Measurements from ENCODE around the gene PRELP.
"Not testable (repeated sequence)": the region's sequence is repeated elsewhere in the genome, so short reads cannot be mapped to it uniquely, and the experiment has no call there.

Gene PRELP

GRCh38 chr1:203453616-203454015 lies 22.0 kb upstream of the PRELP start:
- no peak for DNase-seq (ENCODE audit: low spot score)

- no peak for DNase-seq (ENCODE audit: low spot score)
Measured at GRCh38 chr1:203454986-203455471, 20.6 kb upstream of the PRELP start.

DNA sequence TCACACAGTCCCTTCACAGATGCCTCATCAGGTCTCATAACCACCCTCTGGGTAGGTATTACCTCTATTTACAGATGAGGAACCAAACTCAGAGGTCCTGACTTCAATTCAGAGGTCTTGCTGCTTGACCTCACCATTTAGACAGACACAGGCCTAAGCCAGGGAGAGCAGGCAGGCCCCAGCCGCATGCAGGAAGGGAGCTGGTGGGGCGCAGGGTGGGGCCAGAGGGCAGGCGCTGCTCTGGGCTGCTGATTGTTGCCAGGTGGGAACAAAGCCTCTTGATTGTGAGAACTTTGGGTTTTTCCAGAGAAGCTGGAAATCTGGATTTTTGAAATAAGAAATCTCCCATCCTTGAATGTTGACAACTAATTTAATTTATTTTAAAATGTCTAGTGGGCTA lies 19.9 kb upstream of the PRELP start:
- no peak for DNase-seq (ENCODE audit: low spot score)

DNA sequence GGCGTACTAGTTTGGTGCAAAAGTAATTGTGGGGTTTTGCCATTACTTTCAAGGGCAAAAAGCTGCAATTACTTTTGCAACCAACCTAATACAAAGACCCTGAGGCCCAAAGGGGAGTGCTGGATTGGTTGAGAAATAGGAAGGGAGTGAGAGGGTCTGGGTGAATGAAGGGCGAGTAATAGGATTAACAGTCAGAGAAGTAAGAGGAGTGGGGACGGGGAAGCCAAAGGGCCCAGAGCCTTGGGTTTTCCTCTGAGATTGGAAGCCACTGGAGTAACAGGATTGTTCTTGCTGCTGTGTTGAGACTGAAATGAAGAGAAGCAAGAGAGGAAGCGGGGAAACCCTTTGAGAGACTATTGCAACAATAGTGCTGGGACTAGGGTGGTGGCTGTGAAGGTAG lies 19.0 kb upstream of the PRELP start:
- peak; percentile 75 for DNase-seq (ENCODE audit: low spot score)

DNA sequence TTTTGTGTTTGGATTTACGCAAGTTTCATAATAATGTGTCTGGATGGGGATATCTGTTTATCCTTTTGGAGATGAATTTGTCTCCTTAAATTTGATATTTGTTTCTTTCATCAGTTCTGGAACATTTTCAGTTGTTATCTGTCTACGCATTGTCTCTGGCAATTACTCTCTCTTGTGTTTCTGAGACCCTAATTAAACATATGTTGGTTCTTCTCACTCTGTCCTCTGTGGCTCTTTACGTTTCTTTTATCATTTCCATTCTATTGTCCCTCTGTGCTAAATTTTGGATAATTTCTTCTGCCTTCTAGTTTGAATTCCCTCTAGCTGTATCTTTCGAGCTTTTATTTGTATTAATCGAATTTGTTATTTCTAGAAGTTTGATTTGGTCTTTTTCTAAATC lies 17.5 kb upstream of the PRELP start:
- DNase-seq (ENCODE audit: low spot score) = no peak

GRCh38 chr1:203459671-203460201 lies 15.9 kb upstream of the PRELP start:
- no peak for DNase-seq (ENCODE audit: low spot score)

DNA sequence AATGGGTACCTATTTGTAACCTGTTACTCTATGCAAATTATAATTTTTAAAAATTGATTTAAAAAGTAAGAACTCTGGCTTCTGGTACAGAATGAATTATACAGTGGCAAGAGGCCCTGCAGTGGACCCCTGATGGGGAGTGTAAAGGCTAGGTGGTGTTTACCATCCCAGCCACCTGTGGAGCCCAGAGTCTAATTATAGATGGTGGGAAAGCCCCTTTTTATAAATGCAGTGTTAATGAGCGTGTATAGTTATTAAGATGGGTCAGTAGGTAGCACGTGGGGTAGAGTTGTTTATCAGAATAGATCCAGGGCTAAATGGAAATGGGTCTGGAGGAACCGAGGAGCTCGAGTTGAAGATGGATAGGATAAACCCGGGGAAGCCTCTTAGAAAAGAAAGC lies 13.9 kb upstream of the PRELP start:
- no peak for DNase-seq (ENCODE audit: low spot score)

- DNase-seq (ENCODE audit: low spot score) = no peak
Measured at GRCh38 chr1:203462143-203462542, 13.5 kb upstream of the PRELP start.

DNA sequence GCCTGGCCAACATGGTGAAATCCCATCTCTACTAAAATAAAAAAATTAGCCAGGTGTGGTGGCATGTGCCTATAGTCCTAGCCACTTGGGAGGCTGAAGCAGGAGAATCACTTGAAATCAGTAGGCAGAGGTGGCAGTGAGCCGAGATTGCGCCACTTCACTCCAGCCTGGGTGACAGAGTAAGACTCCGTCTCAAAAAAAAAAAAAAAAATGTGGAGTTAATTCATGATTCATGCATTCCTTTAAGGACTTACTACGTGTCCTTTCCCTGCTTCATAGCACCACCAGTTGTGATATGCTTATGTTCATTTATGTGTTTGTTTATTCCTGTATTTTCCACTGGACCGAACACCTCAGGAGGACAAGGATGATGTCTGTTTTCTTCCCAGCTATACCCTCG lies 12.7 kb upstream of the PRELP start:
- no peak for DNase-seq (ENCODE audit: low spot score)

DNA sequence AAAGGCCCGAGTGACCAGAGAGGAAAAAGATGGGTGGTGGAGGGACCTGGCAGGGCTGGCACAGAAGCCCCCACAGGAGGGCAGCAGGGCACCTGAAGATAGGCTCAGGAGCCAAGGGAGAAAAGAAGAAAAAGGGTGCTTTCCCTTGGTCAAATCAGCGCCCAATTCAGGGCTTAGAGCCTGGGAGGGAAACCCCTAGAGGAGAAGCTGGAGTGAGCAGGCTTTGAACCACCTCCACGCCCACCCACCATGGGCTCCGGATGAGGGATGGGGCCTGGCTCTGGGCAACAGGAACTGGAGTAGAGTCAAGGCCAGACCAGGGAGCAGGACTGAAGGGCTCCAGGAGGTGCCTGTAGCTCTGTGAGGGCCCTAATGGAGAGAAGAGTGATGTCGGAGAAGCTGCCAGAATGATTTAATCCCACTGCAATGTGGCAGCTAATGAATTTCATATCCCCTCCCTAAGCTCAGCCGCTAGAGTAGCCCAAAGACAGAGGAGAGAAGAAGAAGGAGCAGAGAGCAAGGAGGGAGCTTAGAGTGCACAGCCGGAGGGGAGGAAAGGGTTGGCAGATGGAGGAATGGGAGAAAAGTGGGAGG lies 12.0 kb upstream of the PRELP start:
- DNase-seq (ENCODE audit: low spot score) = no peak

GRCh38 chr1:203464226-203464625 lies 11.4 kb upstream of the PRELP start:
- DNase-seq (ENCODE audit: low spot score) = no peak

DNA sequence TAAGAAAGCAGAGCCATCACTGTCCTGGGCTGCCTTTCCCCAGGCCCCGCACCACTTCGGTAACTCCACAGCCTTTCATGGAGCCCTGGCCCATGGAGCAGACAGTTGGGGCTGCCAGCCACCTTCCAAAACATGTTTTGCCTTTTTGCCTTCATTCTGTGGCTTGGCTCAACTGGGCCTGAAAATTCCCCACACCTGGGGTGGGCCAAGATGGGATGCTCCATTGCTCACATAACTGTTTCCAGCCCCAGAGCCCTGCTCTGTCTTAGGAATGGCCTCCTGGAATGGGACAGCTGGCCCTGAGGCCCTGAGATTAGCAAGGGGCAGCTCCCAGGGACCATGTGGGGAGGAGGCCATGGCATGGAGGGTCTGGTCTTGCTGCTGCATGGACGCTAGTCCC lies 10.9 kb upstream of the PRELP start:
- no peak for DNase-seq (ENCODE audit: low spot score)

GRCh38 chr1:203465146-203465798 lies 10.3 kb upstream of the PRELP start:
- DNase-seq (ENCODE audit: low spot score) = no peak

- DNase-seq (ENCODE audit: low spot score) = no peak
Measured at GRCh38 chr1:203465948-203466347, 9.7 kb upstream of the PRELP start.

DNA sequence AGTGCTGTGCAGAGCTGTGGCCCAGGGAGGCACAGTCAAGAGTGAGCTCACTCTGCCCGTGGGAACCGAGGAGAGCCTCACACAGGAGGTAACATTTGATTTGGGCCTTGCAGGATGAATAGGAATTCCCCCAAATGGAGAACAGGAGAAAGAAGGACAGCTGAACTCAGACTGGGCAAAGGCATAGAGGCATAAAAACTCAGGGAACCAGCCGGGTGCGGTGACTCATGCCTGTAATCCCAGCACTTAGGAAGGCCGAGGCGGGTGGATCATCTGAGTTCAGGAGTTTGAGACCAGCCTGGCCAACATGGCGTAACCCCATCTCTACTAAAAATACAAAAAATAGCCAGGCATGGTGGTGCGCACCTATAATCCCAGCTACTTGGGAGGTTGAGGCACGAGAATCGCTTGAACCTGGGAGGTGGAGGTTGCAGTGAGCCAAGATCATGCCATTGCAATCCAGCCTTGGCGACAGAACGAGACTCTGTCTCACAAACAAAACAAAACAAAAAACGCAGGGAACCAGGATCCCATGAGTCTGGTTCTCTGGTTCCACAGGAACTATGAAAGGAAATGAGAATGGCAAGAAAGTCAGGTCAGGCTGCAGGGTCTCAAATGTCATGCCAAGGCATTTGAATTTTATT lies 8.6 kb upstream of the PRELP start:
- DNase-seq (ENCODE audit: low spot score) = not testable (repeated sequence)

DNA sequence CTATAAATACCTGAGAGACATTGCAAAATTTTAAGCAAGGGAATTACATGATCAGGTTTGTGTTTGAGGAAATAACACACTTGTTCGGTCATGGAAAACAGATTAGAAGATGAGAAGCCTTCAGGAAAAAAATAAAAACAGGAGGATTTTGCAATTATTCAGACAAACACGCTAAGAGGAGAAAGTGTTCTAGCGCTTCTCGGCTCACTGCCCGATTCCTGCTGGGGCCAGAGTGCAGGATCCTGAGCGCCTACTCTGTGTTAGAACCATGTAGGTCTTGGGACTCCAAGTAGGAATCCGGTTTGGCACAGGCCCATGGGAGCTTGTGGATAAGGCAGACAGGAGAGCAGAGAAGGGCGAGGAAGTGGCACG lies 8.1 kb upstream of the PRELP start:
- DNase-seq (ENCODE audit: low spot score) = no peak

GRCh38 chr1:203468326-203468725 lies 7.3 kb upstream of the PRELP start:
- no peak for DNase-seq (ENCODE audit: low spot score)

- DNase-seq (ENCODE audit: low spot score) = no peak
Measured at GRCh38 chr1:203470240-203470639, 5.4 kb upstream of the PRELP start.

GRCh38 chr1:203471841-203472240 lies 3.8 kb upstream of the PRELP start:
- no peak for DNase-seq (ENCODE audit: low spot score)

DNA sequence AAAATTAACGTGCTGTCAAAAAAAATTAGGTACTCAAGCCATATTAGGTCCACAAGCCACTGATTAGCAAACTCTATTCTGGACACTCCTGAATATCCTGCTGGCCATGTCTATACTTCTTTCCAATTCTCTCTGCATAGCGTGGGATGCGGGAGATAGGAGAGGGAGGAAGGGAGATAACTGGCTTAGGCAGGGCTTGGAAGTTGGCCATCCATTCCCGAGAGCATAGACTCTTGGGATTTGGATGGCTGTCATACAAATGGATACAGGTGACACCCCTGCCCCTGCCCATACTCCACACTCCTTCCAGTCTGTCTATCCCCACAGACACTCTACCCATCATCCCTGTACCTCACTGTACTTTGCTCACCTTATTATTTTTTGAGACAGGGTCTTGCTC lies 2.3 kb upstream of the PRELP start:
- no peak for DNase-seq (ENCODE audit: low spot score)

DNA sequence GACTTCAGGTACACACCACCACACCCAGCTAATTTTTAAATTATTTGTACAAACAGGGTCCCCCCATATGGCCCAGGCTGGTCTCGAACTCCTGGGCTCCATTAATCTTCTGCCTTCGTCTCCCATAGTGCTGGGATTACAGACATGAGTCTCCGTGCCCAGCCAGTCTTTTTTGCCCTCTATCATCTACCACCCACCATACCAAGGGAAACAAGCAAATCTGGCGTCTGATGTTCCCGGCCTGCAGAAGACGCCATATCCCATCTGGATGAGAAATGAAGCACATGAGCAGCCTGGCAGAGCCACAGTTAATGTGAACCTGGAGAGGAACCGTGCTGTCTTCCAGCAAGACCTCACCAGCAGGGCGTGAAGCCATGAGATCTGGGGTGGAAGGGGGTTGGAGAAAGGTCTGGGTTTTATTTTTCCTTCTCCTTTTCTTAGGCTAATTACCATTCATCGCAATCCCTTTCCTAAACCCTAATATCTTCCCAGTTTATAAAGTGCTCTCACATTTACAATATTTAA lies 1.8 kb upstream of the PRELP start:
- no peak for DNase-seq (ENCODE audit: low spot score)

DNA sequence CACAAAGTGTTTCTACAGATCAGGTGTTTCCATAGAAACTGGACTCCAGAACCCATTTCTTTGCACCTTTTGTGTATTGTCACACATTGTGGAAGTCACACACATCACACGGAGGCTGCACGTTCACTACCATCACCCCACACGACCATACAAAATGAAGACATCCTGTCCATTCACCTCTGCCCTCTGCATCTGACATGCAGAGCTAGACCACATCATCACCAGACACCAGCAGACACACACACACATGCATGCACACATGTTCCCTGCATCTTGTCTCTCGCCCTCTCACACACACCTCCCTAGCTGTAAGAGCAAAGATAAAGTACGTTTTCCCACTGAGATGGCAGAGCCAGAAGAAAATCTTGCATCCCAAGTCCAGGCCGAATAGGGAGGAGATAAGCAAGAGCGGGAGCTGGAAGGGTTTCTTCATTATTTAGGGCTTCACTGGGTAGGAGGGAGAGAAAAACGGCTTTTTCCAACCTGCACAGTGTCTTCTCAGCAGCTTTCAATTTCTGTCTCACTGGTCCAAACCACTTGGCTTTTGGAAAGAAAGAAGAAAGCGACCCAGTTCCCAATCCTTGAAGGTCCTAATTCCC lies 709 bp downstream of the PRELP start:
- no peak for DNase-seq (ENCODE audit: low spot score)

DNA sequence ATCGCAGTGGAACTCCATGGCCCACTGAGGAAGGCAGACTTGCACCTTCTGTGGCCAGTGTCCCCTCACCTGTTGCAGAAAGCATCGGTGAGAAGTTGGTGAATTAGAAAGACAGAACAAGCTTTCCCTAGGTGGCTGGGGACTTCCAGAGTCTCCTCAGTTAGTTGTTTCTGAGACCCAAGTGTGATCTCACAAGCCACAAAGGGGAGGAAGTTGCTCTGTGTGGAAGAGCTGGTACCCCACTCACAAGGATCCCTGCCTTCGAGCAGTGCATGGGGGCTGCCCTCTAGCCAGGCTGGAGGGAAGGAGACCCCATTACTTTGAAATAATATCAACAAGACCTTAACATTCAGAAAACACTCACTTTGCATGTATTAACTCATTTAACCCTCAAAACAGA lies 2.1 kb downstream of the PRELP start:
- DNase-seq (ENCODE audit: low spot score) = no peak

Measured in ecto neural progenitor cell (in vitro differentiated cells).